DOHH2 (cell line): ENCODE results near the gene SLC9A8.

Experiments used
- EZH2phosphoT487 ChIP-seq: fragments of 200-600 bp; sonication (generic); IDR thresholded peaks from 2 replicates; pipeline ENCODE4 v1.6.1; 2017; ENCODE audit warnings: borderline replicate concordance, mild to moderate bottlenecking, antibody characterized with exemption, low read length, moderate library complexity, mixed read lengths
- TF ChIP-seq, protein P1 (sequence below): fragments of 200-600 bp; sonication (generic); IDR thresholded peaks from one replicate; pipeline ENCODE4 v1.5.1; 2014; ENCODE audit warnings: antibody characterized with exemption, mild to moderate bottlenecking, low read depth, low read length; ENCODE audit not compliant: poor library complexity, severe bottlenecking

DNA sequence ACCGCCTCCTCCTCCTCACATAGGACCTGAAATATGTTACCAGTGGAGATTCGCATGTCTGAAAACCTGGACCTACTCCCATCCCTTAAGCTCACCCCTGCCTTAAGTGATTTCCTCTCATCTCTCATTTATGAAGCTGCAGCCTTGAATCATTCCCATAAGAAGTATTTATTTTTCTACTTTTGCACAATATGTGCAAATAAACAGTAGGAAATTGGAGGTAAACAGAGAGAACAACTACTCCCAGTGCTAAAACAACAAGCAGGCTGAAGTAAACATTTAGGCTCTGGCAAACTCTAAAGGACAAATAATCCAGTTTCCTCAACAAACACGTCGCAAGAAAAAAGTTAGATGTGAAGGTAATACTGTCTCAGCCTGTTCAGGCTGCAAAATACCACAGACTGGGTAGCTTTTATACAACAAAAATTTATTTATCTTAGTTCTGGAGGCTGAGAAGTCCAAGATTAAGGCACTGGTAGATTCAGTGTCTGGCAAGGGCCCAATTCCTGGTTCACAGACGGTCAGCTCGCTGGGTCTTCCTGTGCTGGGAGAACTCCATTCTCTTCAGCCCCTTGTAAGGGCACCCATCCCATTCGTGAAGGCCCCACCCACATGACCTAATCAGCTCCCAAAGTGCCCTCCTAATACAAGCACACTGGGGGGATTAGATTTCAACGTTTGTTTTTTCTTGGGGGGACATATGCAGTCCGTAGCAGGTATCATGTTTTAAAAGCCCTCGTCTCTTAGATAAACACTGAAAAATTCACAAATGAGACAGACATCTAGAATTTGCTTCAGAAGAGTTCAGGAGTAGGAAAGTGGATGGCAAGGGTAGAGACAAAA, 87.1 kb downstream of the SLC9A8 start:
- TF ChIP-seq EZH2phosphoT487, result no peak
- TF ChIP-seq, protein P1, sequence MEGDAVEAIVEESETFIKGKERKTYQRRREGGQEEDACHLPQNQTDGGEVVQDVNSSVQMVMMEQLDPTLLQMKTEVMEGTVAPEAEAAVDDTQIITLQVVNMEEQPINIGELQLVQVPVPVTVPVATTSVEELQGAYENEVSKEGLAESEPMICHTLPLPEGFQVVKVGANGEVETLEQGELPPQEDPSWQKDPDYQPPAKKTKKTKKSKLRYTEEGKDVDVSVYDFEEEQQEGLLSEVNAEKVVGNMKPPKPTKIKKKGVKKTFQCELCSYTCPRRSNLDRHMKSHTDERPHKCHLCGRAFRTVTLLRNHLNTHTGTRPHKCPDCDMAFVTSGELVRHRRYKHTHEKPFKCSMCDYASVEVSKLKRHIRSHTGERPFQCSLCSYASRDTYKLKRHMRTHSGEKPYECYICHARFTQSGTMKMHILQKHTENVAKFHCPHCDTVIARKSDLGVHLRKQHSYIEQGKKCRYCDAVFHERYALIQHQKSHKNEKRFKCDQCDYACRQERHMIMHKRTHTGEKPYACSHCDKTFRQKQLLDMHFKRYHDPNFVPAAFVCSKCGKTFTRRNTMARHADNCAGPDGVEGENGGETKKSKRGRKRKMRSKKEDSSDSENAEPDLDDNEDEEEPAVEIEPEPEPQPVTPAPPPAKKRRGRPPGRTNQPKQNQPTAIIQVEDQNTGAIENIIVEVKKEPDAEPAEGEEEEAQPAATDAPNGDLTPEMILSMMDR, result no peak
